ENCODE data around the gene KIFC1. TPM values are rescaled to one million over a fixed set of nuclear protein-coding genes. Genes with fewer than 3 reads are reported as not detected.

Gene KIFC1
- total RNA-seq, 1 experiment from 2014 or later: 65.3 TPM

DNA sequence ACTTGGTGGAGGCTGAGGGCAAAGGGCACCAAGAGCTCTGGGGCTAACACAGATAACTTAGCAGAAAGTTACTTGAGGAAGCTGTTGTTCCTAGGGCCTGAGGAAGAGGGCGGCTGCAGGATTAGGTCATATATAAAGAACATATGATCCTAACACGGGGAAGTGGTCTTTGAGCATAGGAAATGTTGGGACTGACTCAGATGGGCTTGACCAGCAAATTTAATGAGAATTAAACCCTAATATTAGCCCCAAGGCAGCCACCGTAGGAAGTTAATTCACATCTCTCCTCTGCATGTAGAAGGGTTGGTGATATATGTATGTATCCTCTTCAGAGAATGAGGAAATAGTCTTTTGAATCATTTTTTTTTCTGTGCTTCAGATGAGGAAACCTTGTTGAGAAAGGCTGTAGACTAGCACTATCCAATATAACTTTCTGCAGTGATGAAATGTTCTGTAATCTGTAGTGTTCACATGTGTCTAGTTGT is 53.5 kb downstream of the KIFC1 start:
- CTCF ChIA-PET: no interaction called here
- H3K36me3 Mint-ChIP-seq (ENCODE audit: insufficient read depth, unreplicated experiment): no peaks in the 10 kb centered on the region

DNA sequence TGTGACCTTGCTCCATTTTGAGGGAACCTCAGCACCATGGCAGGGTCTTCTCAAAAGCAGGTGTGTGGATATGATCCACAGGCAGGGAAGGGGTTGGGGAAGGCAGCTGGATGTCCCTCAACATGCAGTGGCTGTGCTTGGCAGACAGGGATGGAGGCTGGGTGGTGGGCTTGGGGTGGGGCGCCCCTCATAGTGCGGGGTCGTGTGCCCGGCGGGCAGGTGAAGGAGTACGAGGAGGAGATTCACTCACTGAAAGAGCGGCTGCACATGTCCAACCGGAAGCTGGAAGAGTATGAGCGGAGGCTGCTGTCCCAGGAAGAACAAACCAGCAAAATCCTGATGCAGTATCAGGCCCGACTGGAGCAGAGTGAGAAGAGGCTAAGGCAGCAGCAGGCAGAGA is 54.7 kb downstream of the KIFC1 start:
- ChIA-PET CTCF (no interaction called here), POLR2A (interaction anchor here (0.6 kb wide), 1 partner anchor 262 kb away, joined by 4 read pairs; no protein-coding TSS in a partner anchor)
- Mint-ChIP-seq H3K27ac (ENCODE audit: unreplicated experiment) (no peak overlapping the region), H3K9me3 (ENCODE audit: unreplicated experiment) (no peaks in the 10 kb centered on the region), H3K27me3 (ENCODE audit: insufficient read depth, unreplicated experiment) (no peaks in the 10 kb centered on the region), H3K36me3 (ENCODE audit: insufficient read depth, unreplicated experiment) (no peaks in the 10 kb centered on the region), H3K4me1 (ENCODE audit: low read depth, unreplicated experiment) (no peaks in the 10 kb centered on the region), H3K4me3 (ENCODE audit: unreplicated experiment) (no peak overlapping the region)
- no peaks in the 10 kb centered on the region; the same call in 1 of the 2 replicates for H3K36me3 ChIP-seq (ENCODE audit: control insufficient read depth, insufficient read depth, low read length)
- H3K4me3 ChIP-seq (ENCODE audit: low read depth, low read length): no peak overlapping the region
- H3K4me1 ChIP-seq: no peaks in the 10 kb centered on the region
- DNase-seq: no peak
- no peaks in the 10 kb centered on the region for H3K27me3 ChIP-seq (replicated peaks; ENCODE audit: control insufficient read depth, insufficient read depth, low read length)
- TF ChIP-seq, protein P1, sequence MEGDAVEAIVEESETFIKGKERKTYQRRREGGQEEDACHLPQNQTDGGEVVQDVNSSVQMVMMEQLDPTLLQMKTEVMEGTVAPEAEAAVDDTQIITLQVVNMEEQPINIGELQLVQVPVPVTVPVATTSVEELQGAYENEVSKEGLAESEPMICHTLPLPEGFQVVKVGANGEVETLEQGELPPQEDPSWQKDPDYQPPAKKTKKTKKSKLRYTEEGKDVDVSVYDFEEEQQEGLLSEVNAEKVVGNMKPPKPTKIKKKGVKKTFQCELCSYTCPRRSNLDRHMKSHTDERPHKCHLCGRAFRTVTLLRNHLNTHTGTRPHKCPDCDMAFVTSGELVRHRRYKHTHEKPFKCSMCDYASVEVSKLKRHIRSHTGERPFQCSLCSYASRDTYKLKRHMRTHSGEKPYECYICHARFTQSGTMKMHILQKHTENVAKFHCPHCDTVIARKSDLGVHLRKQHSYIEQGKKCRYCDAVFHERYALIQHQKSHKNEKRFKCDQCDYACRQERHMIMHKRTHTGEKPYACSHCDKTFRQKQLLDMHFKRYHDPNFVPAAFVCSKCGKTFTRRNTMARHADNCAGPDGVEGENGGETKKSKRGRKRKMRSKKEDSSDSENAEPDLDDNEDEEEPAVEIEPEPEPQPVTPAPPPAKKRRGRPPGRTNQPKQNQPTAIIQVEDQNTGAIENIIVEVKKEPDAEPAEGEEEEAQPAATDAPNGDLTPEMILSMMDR (IDR thresholded peaks at IDR 0.05; ENCODE audit: insufficient read depth in 1 of 2, low read depth in 1 of 2, low read length in 1 of 2, severe bottlenecking in 1 of 2, unreplicated experiment in 1 of 2): no peak
- H3K9me3 ChIP-seq: no peaks in the 10 kb centered on the region
- no TSS peak for BruUV-seq (replicated peaks)
- intact Hi-C loops (cut with micrococcal nuclease; ENCODE audit: unreplicated experiment): no loop called here

More for the DNA sequence above, 53.5 kb downstream of the KIFC1 start:
- Mint-ChIP-seq H3K27ac (ENCODE audit: unreplicated experiment) (no peak overlapping the region), H3K4me3 (ENCODE audit: unreplicated experiment) (no peak overlapping the region), H3K9me3 (ENCODE audit: unreplicated experiment) (no peaks in the 10 kb centered on the region), H3K27me3 (ENCODE audit: insufficient read depth, unreplicated experiment) (no peaks in the 10 kb centered on the region), H3K4me1 (ENCODE audit: low read depth, unreplicated experiment) (no peaks in the 10 kb centered on the region)
- TF ChIP-seq, protein P1 (IDR thresholded peaks at IDR 0.05; ENCODE audit: insufficient read depth in 1 of 2, low read depth in 1 of 2, low read length in 1 of 2, severe bottlenecking in 1 of 2, unreplicated experiment in 1 of 2): no peak
- DNase-seq: no peak
- H3K4me3 ChIP-seq (ENCODE audit: low read depth, low read length): no peak overlapping the region
- POLR2A ChIA-PET: no interaction called here
- no TSS peak for BruUV-seq (replicated peaks)
- H3K9me3 ChIP-seq: no peaks in the 10 kb centered on the region
- no peaks in the 10 kb centered on the region for H3K4me1 ChIP-seq
- no peaks in the 10 kb centered on the region for H3K27me3 ChIP-seq (replicated peaks; ENCODE audit: control insufficient read depth, insufficient read depth, low read length)
- intact Hi-C loops (cut with micrococcal nuclease; ENCODE audit: unreplicated experiment): no loop called here
- no peaks in the 10 kb centered on the region; the same call in 1 of the 2 replicates for H3K36me3 ChIP-seq (ENCODE audit: control insufficient read depth, insufficient read depth, low read length)

DNA sequence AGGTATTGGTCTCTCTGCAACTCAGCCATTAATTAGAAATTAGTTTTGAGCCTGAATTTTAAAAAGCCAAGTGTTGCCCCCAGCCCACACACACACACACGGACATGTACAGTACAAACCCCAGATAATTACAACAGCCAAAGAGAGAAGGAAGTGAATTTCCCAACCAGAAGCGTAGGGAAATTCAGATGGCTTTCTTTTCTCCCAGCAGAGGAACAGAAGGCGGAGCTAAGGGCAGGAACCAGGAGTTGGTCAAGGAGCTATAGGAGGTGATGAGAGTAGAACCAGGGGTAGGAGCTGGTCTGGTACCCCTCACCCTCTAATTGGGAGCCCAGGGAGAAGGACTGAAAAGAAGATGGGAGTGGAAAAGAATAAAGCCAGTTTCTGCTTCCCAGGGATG is 58.8 kb downstream of the KIFC1 start:
- Mint-ChIP-seq H3K9me3 (ENCODE audit: unreplicated experiment) (no peaks in the 10 kb centered on the region), H3K4me1 (ENCODE audit: low read depth, unreplicated experiment) (peaks cover 18% of the 10 kb centered on the region), H3K27me3 (ENCODE audit: insufficient read depth, unreplicated experiment) (no peaks in the 10 kb centered on the region), H3K27ac (ENCODE audit: unreplicated experiment) (no peak overlapping the region), H3K36me3 (ENCODE audit: insufficient read depth, unreplicated experiment) (peaks cover 13% of the 10 kb centered on the region), H3K4me3 (ENCODE audit: unreplicated experiment) (no peak overlapping the region)
- ChIA-PET CTCF (interaction anchor here (0.9 kb wide), 1 partner anchor 168 kb away, joined by 3 read pairs; no protein-coding TSS in a partner anchor), POLR2A (no interaction called here)
- H3K4me1 ChIP-seq: no peaks in the 10 kb centered on the region
- H3K27me3 ChIP-seq (replicated peaks; ENCODE audit: control insufficient read depth, insufficient read depth, low read length): no peaks in the 10 kb centered on the region
- BruUV-seq (replicated peaks): no TSS peak
- DNase-seq: no peak
- H3K9me3 ChIP-seq: no peaks in the 10 kb centered on the region
- intact Hi-C loops (cut with micrococcal nuclease; ENCODE audit: unreplicated experiment): no loop called here
- no peaks in the 10 kb centered on the region; the same call in 1 of the 2 replicates for H3K36me3 ChIP-seq (ENCODE audit: control insufficient read depth, insufficient read depth, low read length)
- H3K4me3 ChIP-seq (ENCODE audit: low read depth, low read length): no peak overlapping the region
- TF ChIP-seq, protein P1 (IDR thresholded peaks at IDR 0.05; ENCODE audit: insufficient read depth in 1 of 2, low read depth in 1 of 2, low read length in 1 of 2, severe bottlenecking in 1 of 2, unreplicated experiment in 1 of 2): no peak
